ENCODE measurements around the gene GHR.
"Not testable (repeated sequence)": the region's sequence is repeated elsewhere in the genome, so short reads cannot be mapped to it uniquely, and the experiment has no call there.

The GHR gene

GRCh38 chr5:42645138-42645537, 221.9 kb downstream of the GHR start:
- DNase-seq (ENCODE audit: low spot score) = no peak

GRCh38 chr5:42648036-42648435, 224.8 kb downstream of the GHR start:
- no peak for DNase-seq (ENCODE audit: low spot score)

- no peak for DNase-seq (ENCODE audit: low spot score)
Measured at GRCh38 chr5:42648915-42649314, 225.7 kb downstream of the GHR start.

- no peak for DNase-seq (ENCODE audit: low spot score)
Measured at GRCh38 chr5:42650084-42650483, 226.8 kb downstream of the GHR start.

- no peak for DNase-seq (ENCODE audit: low spot score)
Measured at GRCh38 chr5:42653705-42654104, 230.5 kb downstream of the GHR start.

GRCh38 chr5:42654645-42655044, 231.4 kb downstream of the GHR start:
- no peak for DNase-seq (ENCODE audit: low spot score)

- DNase-seq (ENCODE audit: low spot score) = no peak
Measured at GRCh38 chr5:42655982-42656650, 232.9 kb downstream of the GHR start.

- DNase-seq (ENCODE audit: low spot score) = peak; percentile 34
Measured at GRCh38 chr5:42656651-42657015, 233.4 kb downstream of the GHR start.

- DNase-seq (ENCODE audit: low spot score) = not testable (repeated sequence)
Measured at GRCh38 chr5:42659869-42660268, 236.6 kb downstream of the GHR start.

- DNase-seq (ENCODE audit: low spot score) = no peak
Measured at GRCh38 chr5:42665857-42666256, 242.6 kb downstream of the GHR start.

- DNase-seq (ENCODE audit: low spot score) = no peak
Measured at GRCh38 chr5:42666869-42667268, 243.6 kb downstream of the GHR start.

GRCh38 chr5:42668254-42668653, 245.0 kb downstream of the GHR start:
- DNase-seq (ENCODE audit: low spot score) = no peak

GRCh38 chr5:42672925-42673324, 249.7 kb downstream of the GHR start:
- DNase-seq (ENCODE audit: low spot score) = no peak

- no peak for DNase-seq (ENCODE audit: low spot score)
Measured at GRCh38 chr5:42675602-42676001, 252.4 kb downstream of the GHR start.

GRCh38 chr5:42676362-42676761, 253.1 kb downstream of the GHR start:
- DNase-seq (ENCODE audit: low spot score) = no peak

GRCh38 chr5:42677156-42677842, 254.1 kb downstream of the GHR start:
- DNase-seq (ENCODE audit: low spot score) = no peak

GRCh38 chr5:42680046-42680445, 256.8 kb downstream of the GHR start:
- DNase-seq (ENCODE audit: low spot score) = no peak

- not testable (repeated sequence) for DNase-seq (ENCODE audit: low spot score)
Measured at GRCh38 chr5:42685078-42685477, 261.8 kb downstream of the GHR start.

GRCh38 chr5:42689391-42689790, 266.2 kb downstream of the GHR start:
- no peak for DNase-seq (ENCODE audit: low spot score)

GRCh38 chr5:42691413-42691937, 268.2 kb downstream of the GHR start:
- DNase-seq (ENCODE audit: low spot score) = no peak

- no peak for DNase-seq (ENCODE audit: low spot score)
Measured at GRCh38 chr5:42701351-42702059, 278.3 kb downstream of the GHR start.

GRCh38 chr5:42703238-42703637, 280.0 kb downstream of the GHR start:
- DNase-seq (ENCODE audit: low spot score) = no peak

GRCh38 chr5:42715785-42716184, 292.5 kb downstream of the GHR start:
- no peak for DNase-seq (ENCODE audit: low spot score)

Data from NAMALWA (cell line).